Nephron progenitor cell (in vitro differentiated cells): ENCODE results near the gene CA5A.
"Not testable (repeated sequence)": the region's sequence is repeated elsewhere in the genome, so short reads cannot be mapped to it uniquely, and the experiment has no call there.

Source experiments
- DNase-seq: peaks from one replicate; pipeline ENCODE4 v3.0.0; 2021
- H3K27ac Mint-ChIP-seq: 2 replicates; pipeline ENCODE4 v1.8.0; 2021; ENCODE audit warnings: mild to moderate bottlenecking, moderate library complexity, mixed read lengths
- H3K27me3 Mint-ChIP-seq: 2 replicates; pipeline ENCODE4 v1.8.0; 2021; ENCODE audit warnings: mild to moderate bottlenecking, low read depth, mixed read lengths; ENCODE audit not compliant: poor library complexity
- H3K36me3 Mint-ChIP-seq: 2 replicates; pipeline ENCODE4 v1.8.0; 2021; ENCODE audit warnings: low read depth, mixed read lengths
- H3K4me1 Mint-ChIP-seq: 2 replicates; pipeline ENCODE4 v1.8.0; 2021; ENCODE audit warnings: mixed read lengths
- H3K4me3 Mint-ChIP-seq: 2 replicates; pipeline ENCODE4 v1.8.0; 2021; ENCODE audit warnings: mild to moderate bottlenecking, moderate library complexity, mixed read lengths
- H3K9me3 Mint-ChIP-seq: 2 replicates; pipeline ENCODE4 v1.8.0; 2021; ENCODE audit warnings: mild to moderate bottlenecking, moderate library complexity, mixed read lengths
- TF ChIP-seq, protein P1 (sequence below): fragments of 200-600 bp; sonication (generic); IDR thresholded peaks from 2 replicates; pipeline ENCODE4 v1.5.0; 2021; ENCODE audit warnings: antibody characterized with exemption

CA5A gene

DNA sequence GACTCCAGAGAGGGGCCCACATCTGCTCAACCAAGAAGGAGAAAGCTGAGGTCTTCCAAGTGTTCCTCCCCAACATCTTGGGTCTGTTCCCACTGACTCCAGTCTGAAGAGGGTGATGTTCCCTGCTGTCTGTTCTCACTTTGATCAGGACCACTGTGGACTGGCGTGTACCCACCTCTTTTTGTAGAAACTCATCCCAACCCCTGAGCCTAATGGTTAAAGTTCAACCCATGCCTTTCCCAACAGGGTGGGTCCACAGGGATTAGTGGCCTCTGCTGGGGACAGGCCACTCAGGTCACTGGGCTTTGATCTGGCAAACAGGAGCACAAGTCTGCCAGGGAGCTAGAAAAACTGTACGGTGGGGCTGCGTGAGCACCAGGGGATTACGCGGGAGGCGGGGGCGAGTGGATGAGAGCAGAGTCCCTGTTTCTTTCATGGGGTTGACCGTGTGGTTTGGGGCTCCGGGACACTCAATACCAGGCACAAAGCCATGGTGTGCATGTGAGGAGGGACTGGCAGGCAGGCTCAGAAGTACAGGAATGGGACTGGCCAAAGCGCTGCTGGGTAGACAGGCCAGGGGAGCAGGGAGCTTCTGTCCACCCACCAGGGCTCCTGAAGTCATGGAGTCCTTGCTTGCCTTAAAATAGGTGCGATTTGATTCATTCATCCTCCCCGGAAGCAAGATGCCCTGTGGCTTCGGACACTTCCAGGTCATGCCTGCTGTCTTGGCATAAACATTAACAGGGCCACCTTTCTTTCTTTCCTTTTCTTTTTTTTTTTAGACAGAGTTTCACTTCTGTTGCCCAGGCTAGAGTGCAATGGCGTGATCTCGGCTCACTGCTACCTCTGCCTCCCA is at the start of gene CA5A:
Gene CA5A, minus strand, starts transcription at position 155 of the 856 bp plus-strand sequence. Its CDS starts 79 bp downstream, at position 76.
- Mint-ChIP-seq H3K9me3 (peaks cover 4% of the 10 kb centered on the region), H3K27me3 (peaks cover 15% of the 10 kb centered on the region), H3K4me1 (peaks cover 6% of the 10 kb centered on the region), H3K36me3 (no peaks in the 10 kb centered on the region), H3K27ac (peak within 1 kb of the TSS; percentile 59), H3K4me3 (no peak within 1 kb of the TSS)
- TF ChIP-seq, protein P1, sequence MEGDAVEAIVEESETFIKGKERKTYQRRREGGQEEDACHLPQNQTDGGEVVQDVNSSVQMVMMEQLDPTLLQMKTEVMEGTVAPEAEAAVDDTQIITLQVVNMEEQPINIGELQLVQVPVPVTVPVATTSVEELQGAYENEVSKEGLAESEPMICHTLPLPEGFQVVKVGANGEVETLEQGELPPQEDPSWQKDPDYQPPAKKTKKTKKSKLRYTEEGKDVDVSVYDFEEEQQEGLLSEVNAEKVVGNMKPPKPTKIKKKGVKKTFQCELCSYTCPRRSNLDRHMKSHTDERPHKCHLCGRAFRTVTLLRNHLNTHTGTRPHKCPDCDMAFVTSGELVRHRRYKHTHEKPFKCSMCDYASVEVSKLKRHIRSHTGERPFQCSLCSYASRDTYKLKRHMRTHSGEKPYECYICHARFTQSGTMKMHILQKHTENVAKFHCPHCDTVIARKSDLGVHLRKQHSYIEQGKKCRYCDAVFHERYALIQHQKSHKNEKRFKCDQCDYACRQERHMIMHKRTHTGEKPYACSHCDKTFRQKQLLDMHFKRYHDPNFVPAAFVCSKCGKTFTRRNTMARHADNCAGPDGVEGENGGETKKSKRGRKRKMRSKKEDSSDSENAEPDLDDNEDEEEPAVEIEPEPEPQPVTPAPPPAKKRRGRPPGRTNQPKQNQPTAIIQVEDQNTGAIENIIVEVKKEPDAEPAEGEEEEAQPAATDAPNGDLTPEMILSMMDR, result no peak
- DNase-seq, result no peak

DNA sequence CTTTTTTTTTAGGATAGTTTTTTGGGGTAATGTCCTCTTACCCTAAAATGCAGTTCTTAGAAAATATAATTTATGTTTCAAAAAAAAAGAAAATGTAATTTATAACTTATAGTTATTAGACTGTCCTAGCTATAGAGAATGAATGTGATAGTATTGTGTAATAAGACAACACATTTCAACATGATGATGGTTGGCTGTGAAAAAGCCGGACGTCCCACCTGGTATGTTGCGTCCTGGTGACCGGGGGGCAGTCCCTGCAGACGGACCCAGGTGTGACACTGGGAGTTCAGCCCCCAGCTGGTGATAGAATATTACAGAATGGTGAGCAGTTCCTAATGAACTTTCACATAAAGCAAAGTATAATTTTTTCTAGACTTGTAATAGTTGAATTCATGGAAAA is 49.2 kb upstream of the CA5A start:
- peaks cover 56% of the 10 kb centered on the region for H3K36me3 Mint-ChIP-seq
- not testable (repeated sequence) for H3K27me3 Mint-ChIP-seq, H3K4me3 Mint-ChIP-seq, DNase-seq, H3K9me3 Mint-ChIP-seq, H3K27ac Mint-ChIP-seq
- peaks cover 24% of the 10 kb centered on the region for H3K4me1 Mint-ChIP-seq

DNA sequence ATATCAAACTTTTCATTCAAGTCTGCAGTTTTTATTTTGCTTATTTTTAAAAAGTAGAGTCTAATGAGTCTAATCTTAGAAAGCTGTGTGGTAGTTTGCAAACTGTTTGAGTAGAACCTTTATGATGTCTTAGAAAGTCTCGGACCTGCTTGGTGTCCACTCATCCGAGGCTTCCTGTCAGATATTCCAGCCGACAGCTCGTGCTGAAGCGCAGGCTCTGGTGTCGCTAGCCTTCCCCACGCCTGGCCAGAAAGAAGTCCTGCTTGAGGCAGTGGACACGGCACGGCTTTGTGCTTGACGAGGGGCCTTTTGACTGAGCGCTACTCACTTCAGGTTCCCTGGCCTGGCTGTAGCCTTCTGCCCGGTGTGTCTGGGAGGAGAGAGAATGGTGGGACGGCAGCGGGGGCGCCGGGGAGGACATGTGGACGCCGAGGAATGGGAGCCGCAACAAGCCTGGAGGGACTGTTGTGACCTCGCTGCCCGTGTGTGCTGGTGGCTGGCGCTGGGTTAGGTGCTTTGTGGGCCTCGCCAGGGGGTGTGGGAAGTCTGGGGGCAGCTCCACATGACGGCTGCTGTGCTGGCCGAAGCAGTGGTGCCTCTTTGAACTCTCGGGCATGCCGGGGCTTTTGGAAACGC is 48.4 kb upstream of the CA5A start:
- no peak overlapping the region for H3K4me3 Mint-ChIP-seq
- H3K27ac Mint-ChIP-seq, result no peak overlapping the region
- TF ChIP-seq, protein P1, result no peak
- no peaks in the 10 kb centered on the region for H3K27me3 Mint-ChIP-seq
- peaks cover 52% of the 10 kb centered on the region for H3K36me3 Mint-ChIP-seq
- no peaks in the 10 kb centered on the region for H3K9me3 Mint-ChIP-seq
- DNase-seq, result no peak
- H3K4me1 Mint-ChIP-seq, result peaks cover 29% of the 10 kb centered on the region

DNA sequence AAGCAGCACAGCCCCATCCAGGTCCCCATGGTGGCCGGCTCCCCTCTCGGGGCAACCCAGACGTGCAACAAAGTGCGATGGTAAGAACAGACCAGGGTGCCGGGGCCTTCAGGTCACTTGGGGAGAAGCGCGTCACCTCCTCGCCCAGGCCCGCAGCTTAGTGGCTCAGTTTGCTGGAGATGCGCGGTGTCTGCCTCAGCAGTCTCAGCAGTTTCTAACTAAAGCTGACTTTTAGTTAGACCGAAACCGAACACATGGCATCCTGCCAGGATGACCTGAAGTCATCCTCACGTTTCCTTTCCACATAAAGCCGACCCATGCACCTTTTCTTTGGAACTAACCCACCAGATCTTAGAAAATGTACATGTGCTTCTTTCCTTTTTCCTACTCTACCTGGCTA is 47.9 kb upstream of the CA5A start:
- H3K4me1 Mint-ChIP-seq, result peaks cover 29% of the 10 kb centered on the region
- not testable (repeated sequence) for DNase-seq, H3K27me3 Mint-ChIP-seq, H3K4me3 Mint-ChIP-seq, H3K27ac Mint-ChIP-seq, H3K9me3 Mint-ChIP-seq
- H3K36me3 Mint-ChIP-seq, result peaks cover 50% of the 10 kb centered on the region

DNA sequence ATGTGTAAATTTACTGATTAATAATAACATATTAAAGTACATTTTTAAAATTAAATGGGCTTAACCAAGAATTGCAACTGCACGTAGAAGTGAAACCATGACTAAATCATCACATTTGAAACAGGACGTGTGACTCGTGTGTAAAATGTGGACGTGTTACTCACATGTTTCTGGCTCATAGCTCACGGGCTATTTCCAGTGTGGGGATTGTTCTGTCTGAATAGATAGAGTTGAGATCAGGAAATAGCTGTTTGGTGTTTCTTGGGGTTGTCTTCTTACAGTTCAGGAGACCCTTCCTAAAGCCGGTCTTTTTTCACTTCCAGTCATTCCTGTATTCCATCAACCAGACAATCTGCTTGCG is 47.4 kb upstream of the CA5A start:
- Mint-ChIP-seq H3K4me1 (peaks cover 29% of the 10 kb centered on the region), H3K36me3 (peaks cover 50% of the 10 kb centered on the region)
- not testable (repeated sequence) for H3K27ac Mint-ChIP-seq, H3K4me3 Mint-ChIP-seq, DNase-seq, H3K9me3 Mint-ChIP-seq, H3K27me3 Mint-ChIP-seq

DNA sequence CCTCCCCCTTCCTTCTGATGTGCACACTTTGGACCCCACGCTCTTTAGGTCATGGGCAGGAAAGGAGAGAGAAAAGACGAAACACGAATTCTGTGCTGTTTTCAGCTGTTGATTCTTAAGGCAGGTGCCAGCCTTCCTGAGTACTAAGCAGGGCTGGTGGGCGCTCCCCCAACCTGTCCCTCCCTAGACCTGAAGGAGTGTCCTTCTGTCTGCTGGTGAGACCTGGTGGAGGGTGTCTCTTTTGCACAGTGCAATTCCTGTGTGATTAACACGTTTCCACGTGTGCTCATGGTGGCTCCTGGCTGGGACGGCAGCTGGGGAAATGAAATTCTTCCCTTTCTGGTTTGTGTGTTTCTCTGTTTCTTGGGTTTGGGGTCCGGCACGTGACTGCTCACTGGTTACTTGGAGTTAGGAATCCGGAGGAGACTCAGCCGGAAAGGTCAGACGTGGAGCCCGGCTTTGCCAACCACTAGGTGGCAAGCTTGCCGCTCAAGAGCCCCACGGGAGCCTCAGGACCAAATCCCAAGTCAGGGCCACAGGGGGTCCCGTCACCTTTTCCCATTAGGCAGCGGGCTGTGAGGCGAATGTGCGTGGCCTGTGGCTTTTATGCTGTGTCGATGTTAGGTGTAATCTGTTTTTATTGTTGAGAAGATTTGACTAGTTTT is 46.9 kb upstream of the CA5A start:
- peaks cover 49% of the 10 kb centered on the region for H3K36me3 Mint-ChIP-seq
- not testable (repeated sequence) for H3K9me3 Mint-ChIP-seq, DNase-seq, H3K27ac Mint-ChIP-seq, H3K27me3 Mint-ChIP-seq, H3K4me3 Mint-ChIP-seq
- H3K4me1 Mint-ChIP-seq, result peaks cover 29% of the 10 kb centered on the region
- TF ChIP-seq, protein P1, result peak; percentile 27

DNA sequence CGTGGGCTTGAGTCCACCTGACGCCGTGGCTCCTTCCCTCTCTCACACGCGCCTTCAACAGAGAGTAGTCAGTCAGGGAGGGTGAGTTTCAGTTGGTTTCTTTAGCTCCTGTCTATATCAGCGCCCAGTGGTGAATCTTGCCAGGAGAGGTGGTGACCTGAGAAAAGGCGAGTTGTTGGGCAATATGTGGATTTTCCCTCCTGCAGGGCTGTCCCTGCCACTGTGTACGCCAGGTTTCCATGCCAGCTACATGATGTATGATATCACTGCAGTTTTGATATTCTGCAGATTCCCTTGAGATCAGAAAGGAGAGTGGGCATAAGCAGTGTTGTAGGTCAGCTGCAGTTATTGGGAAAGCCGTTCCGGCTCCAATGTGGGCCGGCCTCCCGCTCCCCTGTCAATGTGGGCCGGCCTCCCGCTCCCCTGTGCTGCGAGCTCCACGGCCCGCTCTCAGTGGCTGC is 46.3 kb upstream of the CA5A start:
- TF ChIP-seq, protein P1, result no peak
- peaks cover 29% of the 10 kb centered on the region for H3K4me1 Mint-ChIP-seq
- H3K9me3 Mint-ChIP-seq, result no peaks in the 10 kb centered on the region
- no peaks in the 10 kb centered on the region for H3K27me3 Mint-ChIP-seq
- DNase-seq, result no peak
- H3K27ac Mint-ChIP-seq, result peak overlapping the region; percentile 57
- H3K36me3 Mint-ChIP-seq, result peaks cover 45% of the 10 kb centered on the region
- H3K4me3 Mint-ChIP-seq, result no peak overlapping the region

DNA sequence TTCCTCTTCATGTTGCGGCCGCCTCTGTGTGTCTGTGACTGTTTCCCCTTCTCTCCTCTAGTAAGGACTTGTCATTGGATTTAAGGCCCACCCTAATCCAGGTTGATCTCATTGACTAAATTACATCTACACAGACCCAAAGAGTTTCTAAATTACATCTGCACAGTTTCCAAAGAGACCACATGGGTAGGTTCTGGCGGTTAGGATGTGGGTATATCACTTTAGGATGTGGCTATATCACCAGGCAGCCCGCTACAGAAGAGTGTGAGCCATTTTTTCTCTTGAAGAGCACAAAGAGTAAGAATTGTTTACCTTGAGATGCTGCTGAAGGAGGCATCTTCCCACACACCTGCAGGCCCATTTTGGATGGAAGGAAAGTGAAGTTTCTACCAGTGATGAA is 45.0 kb upstream of the CA5A start:
- Mint-ChIP-seq H3K4me1 (peaks cover 26% of the 10 kb centered on the region), H3K36me3 (peaks cover 48% of the 10 kb centered on the region)
- not testable (repeated sequence) for H3K4me3 Mint-ChIP-seq, DNase-seq, H3K27ac Mint-ChIP-seq, H3K9me3 Mint-ChIP-seq, H3K27me3 Mint-ChIP-seq

DNA sequence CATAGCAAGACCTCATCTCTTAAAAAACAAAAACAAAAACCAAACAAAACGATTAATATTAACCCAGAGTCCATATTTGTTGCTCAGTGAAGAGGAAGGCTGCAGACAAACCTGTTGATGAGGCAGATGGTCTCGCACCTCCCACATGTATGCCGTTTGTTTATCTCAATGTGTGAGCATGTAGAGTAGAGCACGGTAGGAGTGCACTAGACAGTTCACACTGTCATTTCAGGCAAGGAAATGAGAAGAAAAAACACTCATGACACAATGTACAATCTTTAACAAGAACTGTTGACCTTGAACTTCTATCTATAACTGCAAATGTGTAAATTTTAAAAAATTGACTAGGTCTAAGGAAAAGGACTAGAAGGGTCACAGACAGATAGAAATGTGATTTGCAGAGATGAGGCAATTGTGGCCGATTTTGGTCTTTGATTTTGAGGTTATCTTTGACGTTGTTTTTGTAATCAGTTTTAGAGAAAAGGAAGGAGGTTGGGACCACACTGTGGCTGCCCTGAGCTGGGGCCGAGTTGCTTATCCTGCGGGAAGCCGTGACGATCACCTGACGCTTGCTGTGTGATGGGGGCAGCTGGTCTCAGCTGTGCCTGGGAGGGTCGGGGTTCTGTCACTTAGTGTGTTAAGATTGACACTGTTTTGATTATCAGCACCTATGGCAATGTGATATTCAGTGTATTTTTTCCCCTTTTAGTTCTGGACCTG is 43.7 kb upstream of the CA5A start:
- H3K9me3 Mint-ChIP-seq, DNase-seq, H3K27me3 Mint-ChIP-seq, H3K4me3 Mint-ChIP-seq: not testable (repeated sequence)
- H3K36me3 Mint-ChIP-seq, result peaks cover 50% of the 10 kb centered on the region
- peaks cover 22% of the 10 kb centered on the region for H3K4me1 Mint-ChIP-seq
- H3K27ac Mint-ChIP-seq, result peak overlapping the region; percentile 13
